Measurements from ENCODE around the gene TBX6. TPM values are rescaled to one million over a fixed set of nuclear protein-coding genes. Genes with fewer than 3 reads are reported as not detected.

The TBX6 gene
- polyA plus RNA-seq, 5 donors, result 0.85 to 2.0 (median 1.3) TPM

- no peak for DNase-seq
These were observed 4.4 kb downstream of the TBX6 start for GRCh38 chr16:30087181-30087898.

- no peak for DNase-seq
These were observed 5.2 kb downstream of the TBX6 start for GRCh38 chr16:30086291-30087140.

GRCh38 chr16:30085820-30086219 is 5.9 kb downstream of the TBX6 start:
- no peak for DNase-seq

- no peak for DNase-seq
These were observed 6.5 kb downstream of the TBX6 start for GRCh38 chr16:30085247-30085646.

GRCh38 chr16:30084816-30085159 is 6.9 kb downstream of the TBX6 start:
- no peak for DNase-seq

GRCh38 chr16:30084096-30084815 is 7.5 kb downstream of the TBX6 start:
- no peak for DNase-seq

- DNase-seq, result no peak
These were observed 8.3 kb downstream of the TBX6 start for GRCh38 chr16:30083216-30084055.

GRCh38 chr16:30082545-30083090 is 9.1 kb downstream of the TBX6 start:
- DNase-seq, result no peak

GRCh38 chr16:30079480-30079879 is 12.2 kb downstream of the TBX6 start:
- DNase-seq, result no peak

- no peak for DNase-seq
These were observed 13.0 kb downstream of the TBX6 start for GRCh38 chr16:30078744-30079143.

GRCh38 chr16:30077656-30078055 is 14.1 kb downstream of the TBX6 start:
- DNase-seq, result no peak

GRCh38 chr16:30076276-30076791 is 15.4 kb downstream of the TBX6 start:
- no peak for DNase-seq

GRCh38 chr16:30075503-30076275 is 16.0 kb downstream of the TBX6 start, which contains the start of gene PPP4C:
TSS of gene PPP4C (plus strand) at chr16:30075994. CDS start at chr16:30076378, 384 bp downstream.
- DNase-seq, result peak; percentile 84 to 85

GRCh38 chr16:30070490-30070889 is 21.2 kb downstream of the TBX6 start:
- DNase-seq, result no peak

GRCh38 chr16:30069611-30070462 is 21.9 kb downstream of the TBX6 start:
- no peak for DNase-seq

GRCh38 chr16:30068750-30069610 is 22.7 kb downstream of the TBX6 start:
- no peak for DNase-seq

GRCh38 chr16:30068333-30068732 is 23.4 kb downstream of the TBX6 start:
- no peak for DNase-seq

GRCh38 chr16:30067584-30067916 is 24.2 kb downstream of the TBX6 start:
- no peak for DNase-seq
